ENCODE measurements around the gene HSPA1A. TPM values are rescaled to one million over a fixed set of nuclear protein-coding genes. Genes with fewer than 3 reads are reported as not detected.

The HSPA1A gene
- total RNA-seq, 1 experiment from 2014 or later: 77.3 TPM

DNA sequence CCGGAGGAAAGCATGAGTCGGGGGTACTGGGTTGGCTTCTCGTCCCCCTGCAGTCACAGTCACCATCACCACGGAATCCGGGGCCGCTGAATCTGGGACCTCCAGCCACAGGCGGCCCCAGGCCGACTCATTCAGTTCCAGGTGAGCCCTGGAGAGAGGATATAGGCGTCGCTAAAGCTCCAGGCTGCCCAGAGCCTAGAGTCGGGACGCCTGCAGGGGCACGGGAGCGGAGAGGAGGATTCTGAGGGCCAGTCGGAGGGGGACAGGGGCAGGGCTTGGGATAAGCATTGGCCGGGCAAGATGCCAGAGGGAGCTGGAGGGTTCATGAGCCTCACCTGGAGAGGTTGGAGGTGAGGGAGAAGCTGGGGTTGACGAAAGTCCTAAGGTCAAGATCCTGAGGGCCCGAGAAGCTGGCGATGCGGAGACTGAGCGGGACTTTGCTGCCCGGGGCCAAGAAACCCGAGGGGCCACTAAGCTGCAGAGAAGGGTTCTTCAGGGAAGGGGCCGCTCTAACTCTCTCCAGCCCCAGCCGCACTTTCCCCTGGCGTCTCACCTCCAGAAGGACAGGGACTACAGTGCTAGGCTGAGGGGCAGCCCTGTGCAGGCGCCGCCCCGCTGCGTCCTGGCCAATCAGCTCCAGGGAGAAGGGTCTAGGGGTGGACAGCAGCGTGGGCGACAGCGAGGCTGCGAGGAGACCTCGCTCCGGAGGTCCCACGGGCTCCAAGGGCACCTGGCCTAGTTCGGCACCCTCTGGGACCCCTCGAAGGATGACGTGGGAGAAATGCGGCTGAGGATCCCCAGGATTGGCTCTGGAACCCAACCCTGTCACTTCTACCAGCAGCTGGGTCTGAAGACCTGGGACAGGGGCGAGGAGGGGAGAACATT is 49.2 kb upstream of the HSPA1A start:
- POLR2A ChIA-PET: no interaction called here
- peaks cover 14% of the 10 kb centered on the region for H3K4me1 ChIP-seq
- TF ChIP-seq, protein P1, sequence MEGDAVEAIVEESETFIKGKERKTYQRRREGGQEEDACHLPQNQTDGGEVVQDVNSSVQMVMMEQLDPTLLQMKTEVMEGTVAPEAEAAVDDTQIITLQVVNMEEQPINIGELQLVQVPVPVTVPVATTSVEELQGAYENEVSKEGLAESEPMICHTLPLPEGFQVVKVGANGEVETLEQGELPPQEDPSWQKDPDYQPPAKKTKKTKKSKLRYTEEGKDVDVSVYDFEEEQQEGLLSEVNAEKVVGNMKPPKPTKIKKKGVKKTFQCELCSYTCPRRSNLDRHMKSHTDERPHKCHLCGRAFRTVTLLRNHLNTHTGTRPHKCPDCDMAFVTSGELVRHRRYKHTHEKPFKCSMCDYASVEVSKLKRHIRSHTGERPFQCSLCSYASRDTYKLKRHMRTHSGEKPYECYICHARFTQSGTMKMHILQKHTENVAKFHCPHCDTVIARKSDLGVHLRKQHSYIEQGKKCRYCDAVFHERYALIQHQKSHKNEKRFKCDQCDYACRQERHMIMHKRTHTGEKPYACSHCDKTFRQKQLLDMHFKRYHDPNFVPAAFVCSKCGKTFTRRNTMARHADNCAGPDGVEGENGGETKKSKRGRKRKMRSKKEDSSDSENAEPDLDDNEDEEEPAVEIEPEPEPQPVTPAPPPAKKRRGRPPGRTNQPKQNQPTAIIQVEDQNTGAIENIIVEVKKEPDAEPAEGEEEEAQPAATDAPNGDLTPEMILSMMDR (IDR thresholded peaks at IDR 0.05; ENCODE audit: insufficient read depth in 1 of 2, low read depth in 1 of 2, low read length in 1 of 2, severe bottlenecking in 1 of 2, unreplicated experiment in 1 of 2): no peak
- 0 out of 2 replicates have a peak, but pooled peaks cover 1% of the 10 kb centered on the region for H3K36me3 ChIP-seq (ENCODE audit: control insufficient read depth, insufficient read depth, low read length)
- no peak for DNase-seq
- BruUV-seq (replicated peaks): no TSS peak
- intact Hi-C loops (cut with micrococcal nuclease; ENCODE audit: unreplicated experiment): no loop called here
- no peaks in the 10 kb centered on the region for H3K9me3 ChIP-seq
- CTCF ChIA-PET: interaction anchor here (0.7 kb wide), 1 partner anchor 36 kb away, joined by 3 read pairs; no protein-coding TSS in a partner anchor
- Mint-ChIP-seq H3K36me3 (ENCODE audit: insufficient read depth, unreplicated experiment) (peaks cover 9% of the 10 kb centered on the region), H3K27me3 (ENCODE audit: insufficient read depth, unreplicated experiment) (no peaks in the 10 kb centered on the region), H3K9me3 (ENCODE audit: unreplicated experiment) (no peaks in the 10 kb centered on the region), H3K4me1 (ENCODE audit: low read depth, unreplicated experiment) (peaks cover 18% of the 10 kb centered on the region), H3K27ac (ENCODE audit: unreplicated experiment) (no peak overlapping the region), H3K4me3 (ENCODE audit: unreplicated experiment) (no peak overlapping the region)
- H3K27me3 ChIP-seq (replicated peaks; ENCODE audit: control insufficient read depth, insufficient read depth, low read length): no peaks in the 10 kb centered on the region
- no peak overlapping the region for H3K4me3 ChIP-seq (ENCODE audit: low read depth, low read length)

DNA sequence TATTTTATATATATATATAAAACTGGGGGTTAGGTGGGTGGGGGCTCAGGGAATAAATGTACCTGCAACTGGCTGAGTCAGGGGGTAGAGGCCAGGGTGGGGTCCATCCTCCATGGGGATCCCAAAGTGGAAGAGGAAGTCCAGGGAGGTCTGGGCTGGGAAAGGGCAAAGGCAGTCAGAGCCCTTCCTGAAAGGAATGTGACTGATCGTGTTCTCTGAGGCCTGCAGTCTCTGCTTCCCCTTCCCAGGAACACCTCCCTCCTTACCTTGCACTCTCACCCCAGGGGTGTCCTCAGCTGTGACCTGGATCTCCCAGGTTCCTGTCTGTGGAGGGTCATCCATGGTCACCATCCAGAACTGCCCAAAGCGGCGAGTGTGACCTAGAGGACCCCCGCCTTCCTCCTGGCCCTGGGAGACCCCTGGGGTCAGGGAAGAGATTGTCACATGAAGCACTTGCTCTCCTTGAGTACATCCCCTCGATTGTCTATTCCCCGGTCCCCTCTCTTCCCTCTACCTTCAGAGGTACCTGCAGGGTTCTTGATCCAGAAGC is 48.2 kb upstream of the HSPA1A start:
- intact Hi-C loops (cut with micrococcal nuclease; ENCODE audit: unreplicated experiment): no loop called here
- H3K27me3 ChIP-seq (replicated peaks; ENCODE audit: control insufficient read depth, insufficient read depth, low read length): no peaks in the 10 kb centered on the region
- H3K27ac Mint-ChIP-seq (ENCODE audit: unreplicated experiment): no peak overlapping the region
- DNase-seq: no peak
- BruUV-seq (replicated peaks): no TSS peak
- 0 out of 2 replicates have a peak, but pooled peaks cover 1% of the 10 kb centered on the region for H3K36me3 ChIP-seq (ENCODE audit: control insufficient read depth, insufficient read depth, low read length)
- H3K4me3 ChIP-seq (ENCODE audit: low read depth, low read length): no peak overlapping the region
- H3K36me3 Mint-ChIP-seq (ENCODE audit: insufficient read depth, unreplicated experiment): peaks cover 9% of the 10 kb centered on the region
- H3K9me3 ChIP-seq: no peaks in the 10 kb centered on the region
- CTCF ChIA-PET: interaction anchor here (0.7 kb wide), 2 partner anchors 18 to 80 kb away, joined by 6 to 8 read pairs; no protein-coding TSS in a partner anchor
- POLR2A ChIA-PET: no interaction called here
- TF ChIP-seq, protein P1 (IDR thresholded peaks at IDR 0.05; ENCODE audit: insufficient read depth in 1 of 2, low read depth in 1 of 2, low read length in 1 of 2, severe bottlenecking in 1 of 2, unreplicated experiment in 1 of 2): no peak
- H3K27me3 Mint-ChIP-seq (ENCODE audit: insufficient read depth, unreplicated experiment): no peaks in the 10 kb centered on the region
- H3K9me3 Mint-ChIP-seq (ENCODE audit: unreplicated experiment): no peaks in the 10 kb centered on the region
- H3K4me3 Mint-ChIP-seq (ENCODE audit: unreplicated experiment): no peak overlapping the region
- peaks cover 14% of the 10 kb centered on the region for H3K4me1 ChIP-seq
- peaks cover 18% of the 10 kb centered on the region for H3K4me1 Mint-ChIP-seq (ENCODE audit: low read depth, unreplicated experiment)

All from Caco-2 (cell line).